Tibial nerve (tissue), 4 donors: ENCODE measurements around the gene APBA3. TPM values are rescaled to one million over a fixed set of nuclear protein-coding genes. Genes with fewer than 3 reads are reported as not detected.

Experiments used
- DNase-seq, 2 donors: peaks; one replicate each; pipeline ENCODE4 v3.0.0-alpha.2; 2019; ENCODE audit warnings: low spot score in 2 of 2
- H3K27ac ChIP-seq, 4 donors: fragments of 200-600 bp; sonication (generic) in 3 of 4; one replicate each; pipeline ENCODE4 v1.5.1; 2017 to 2019; ENCODE audit warnings: mild to moderate bottlenecking in 1 of 4
- H3K27me3 ChIP-seq, 2 donors: fragments of 200-600 bp; sonication (generic) in 1 of 2; one replicate each; pipeline versions ENCODE4 v1.5.1 to v1.6.0; 2017 to 2019
- H3K36me3 ChIP-seq, 3 donors: fragments of 200-600 bp; sonication (generic); one replicate each; pipeline ENCODE4 v1.5.1; 2018 to 2019
- H3K4me1 ChIP-seq, 4 donors: fragments of 200-600 bp; sonication (generic) in 3 of 4; one replicate each; pipeline ENCODE4 v1.5.1; 2017 to 2019
- H3K4me3 ChIP-seq, 4 donors: fragments of 200-600 bp; sonication (generic) in 3 of 4; one replicate each; pipeline ENCODE4 v1.5.1; 2017 to 2019; ENCODE audit warnings: mild to moderate bottlenecking in 1 of 4, moderate library complexity in 1 of 4
- H3K9me3 ChIP-seq, 4 donors: fragments of 200-600 bp; sonication (generic) in 3 of 4; one replicate each; pipeline ENCODE4 v1.5.1; 2017 to 2019
- CTCF ChIP-seq, 5 experiments: fragments of 200-600 bp in 3 of 5; fragments of 450-650 bp in 2 of 5; sonication (generic) in 3 of 5; IDR thresholded peaks; one replicate each; pipeline ENCODE4 v1.5.1; 2016 to 2019; ENCODE audit warnings: antibody characterized with exemption in 5 of 5, mild to moderate bottlenecking in 3 of 5, moderate library complexity in 2 of 5
- EP300 ChIP-seq, 2 donors: sonication (generic); formaldehyde crosslinking; IDR thresholded peaks; one replicate each; pipeline ENCODE4 v1.6.1; 2017; ENCODE audit warnings: antibody characterized with exemption in 2 of 2, mild to moderate bottlenecking in 1 of 2
- POLR2A ChIP-seq, 2 donors: fragments of 450-650 bp; IDR thresholded peaks; one replicate each; pipeline ENCODE4 v1.6.1; 2017; ENCODE audit warnings: antibody characterized with exemption in 2 of 2, mild to moderate bottlenecking in 2 of 2, moderate library complexity in 2 of 2
- WGBS, 2 donors: methylation state at CpG; one replicate each; pipeline ENCODE4 v1.1.5; 2018; 5-methylcytosine and 5-hydroxymethylcytosine counted together
- total RNA-seq, 4 donors: library from RNA; depleted of rRNA; stranded (reverse); fragments of >200 nt; gene quantifications; one replicate each; pipeline ENCODE4 v1.1.0, GENCODE V29; 2016

APBA3 gene
- total RNA-seq, 4 donors from 2014 or later: 21.6 to 51.0 (median 34.7) TPM

DNA sequence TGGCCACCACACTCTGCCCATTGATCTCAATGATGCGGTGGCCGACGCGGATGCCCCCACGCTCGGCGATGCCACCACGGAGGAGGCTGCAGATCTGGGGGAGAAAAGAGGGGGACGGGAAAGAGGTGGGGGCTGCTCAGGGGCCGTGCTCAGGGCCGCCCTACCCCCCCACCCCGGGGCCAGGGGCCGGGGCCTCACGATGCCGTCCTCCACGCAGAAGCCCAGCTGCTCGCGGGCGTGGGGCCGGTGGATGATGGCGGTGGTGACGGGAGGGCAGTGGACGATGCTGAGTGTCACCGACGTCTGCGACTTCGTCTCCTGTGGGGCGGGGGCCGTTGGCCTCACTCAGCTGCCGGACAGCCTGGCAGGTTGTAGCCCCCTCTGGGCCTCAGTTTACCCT lies 10.3 kb downstream of the APBA3 start:
- Histone ChIP-seq H3K4me1 (no peaks in the 10 kb centered on the region), H3K27ac (no peak overlapping the region), H3K9me3 (no peaks in the 10 kb centered on the region), H3K27me3 (peaks cover 0 to 8% of the 10 kb centered on the region in 2 donors), H3K36me3 (peaks cover 2 to 60% (median 12%) of the 10 kb centered on the region in 3 donors), H3K4me3 (no peak overlapping the region)
- no peak for TF ChIP-seq CTCF (IDR thresholded peaks at IDR 0.05)
- no peak for DNase-seq
- WGBS, 2 donors: 89 to 93% methylated on average over 19 to 25 of the region's 30 CpGs

DNA sequence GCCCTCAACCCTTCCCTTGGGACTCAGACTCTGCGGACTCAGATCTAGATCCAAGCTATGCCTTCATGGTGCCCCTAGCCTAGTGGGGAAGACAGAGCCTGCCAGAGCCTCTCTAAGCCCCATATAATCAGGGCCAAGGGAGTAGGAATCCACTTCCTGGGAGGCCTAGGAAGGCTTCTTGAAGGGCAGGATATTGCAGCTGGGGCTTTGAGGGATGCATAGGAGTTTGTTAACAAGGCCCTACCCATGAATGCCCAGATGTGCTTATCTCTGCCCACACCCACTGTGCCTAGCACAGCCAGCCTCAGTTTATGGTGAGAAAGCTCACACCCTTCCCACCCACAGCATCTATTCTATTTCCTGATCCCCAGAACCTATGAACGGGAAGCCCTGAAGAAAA lies 11.3 kb downstream of the APBA3 start:
- 100% methylated on average over 2 of the region's 2 CpGs for WGBS, 2 donors
- peaks cover 2 to 58% (median 12%) of the 10 kb centered on the region in 3 donors for H3K36me3 ChIP-seq
- no peaks in the 10 kb centered on the region for H3K4me1 ChIP-seq
- H3K9me3 ChIP-seq: no peaks in the 10 kb centered on the region
- H3K4me3 ChIP-seq: no peak overlapping the region
- TF ChIP-seq CTCF (IDR thresholded peaks at IDR 0.05) (no peak), POLR2A (IDR thresholded peaks at IDR 0.05) (no peak), EP300 (IDR thresholded peaks at IDR 0.05) (no peak)
- H3K27me3 ChIP-seq: peaks cover 0 to 14% of the 10 kb centered on the region in 2 donors
- no peak for DNase-seq
- no peak overlapping the region for H3K27ac ChIP-seq

DNA sequence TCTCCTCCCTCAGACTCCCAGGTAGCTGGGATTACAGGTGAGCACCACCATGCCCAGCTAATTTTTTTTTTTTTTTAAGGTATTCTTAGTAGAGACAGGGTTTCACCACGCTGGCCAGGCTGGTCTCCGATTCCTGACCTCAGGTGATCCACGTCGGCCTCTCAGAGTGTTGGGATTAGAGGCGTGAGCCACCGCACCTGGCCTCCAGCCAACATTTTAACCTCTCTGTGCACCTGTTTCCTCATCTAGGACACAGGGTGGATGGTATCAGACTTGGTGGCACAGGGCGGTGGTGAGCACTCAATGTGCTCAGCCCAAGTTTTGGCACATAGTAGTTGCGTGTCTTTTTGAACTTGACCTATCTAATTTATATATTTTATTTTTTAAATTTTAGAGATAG lies 12.5 kb downstream of the APBA3 start:
- H3K4me3 ChIP-seq: no peak overlapping the region
- H3K4me1 ChIP-seq: no peaks in the 10 kb centered on the region
- TF ChIP-seq EP300 (IDR thresholded peaks at IDR 0.05) (no peak), POLR2A (IDR thresholded peaks at IDR 0.05) (no peak), CTCF (IDR thresholded peaks at IDR 0.05) (no peak)
- no peak for DNase-seq
- peaks cover 0 to 14% of the 10 kb centered on the region in 2 donors for H3K27me3 ChIP-seq
- 88 to 89% methylated on average over 7 to 8 of the region's 8 CpGs for WGBS, 2 donors
- no peaks in the 10 kb centered on the region for H3K9me3 ChIP-seq
- H3K27ac ChIP-seq: no peak overlapping the region
- peaks cover 2 to 46% (median 12%) of the 10 kb centered on the region in 3 donors for H3K36me3 ChIP-seq

DNA sequence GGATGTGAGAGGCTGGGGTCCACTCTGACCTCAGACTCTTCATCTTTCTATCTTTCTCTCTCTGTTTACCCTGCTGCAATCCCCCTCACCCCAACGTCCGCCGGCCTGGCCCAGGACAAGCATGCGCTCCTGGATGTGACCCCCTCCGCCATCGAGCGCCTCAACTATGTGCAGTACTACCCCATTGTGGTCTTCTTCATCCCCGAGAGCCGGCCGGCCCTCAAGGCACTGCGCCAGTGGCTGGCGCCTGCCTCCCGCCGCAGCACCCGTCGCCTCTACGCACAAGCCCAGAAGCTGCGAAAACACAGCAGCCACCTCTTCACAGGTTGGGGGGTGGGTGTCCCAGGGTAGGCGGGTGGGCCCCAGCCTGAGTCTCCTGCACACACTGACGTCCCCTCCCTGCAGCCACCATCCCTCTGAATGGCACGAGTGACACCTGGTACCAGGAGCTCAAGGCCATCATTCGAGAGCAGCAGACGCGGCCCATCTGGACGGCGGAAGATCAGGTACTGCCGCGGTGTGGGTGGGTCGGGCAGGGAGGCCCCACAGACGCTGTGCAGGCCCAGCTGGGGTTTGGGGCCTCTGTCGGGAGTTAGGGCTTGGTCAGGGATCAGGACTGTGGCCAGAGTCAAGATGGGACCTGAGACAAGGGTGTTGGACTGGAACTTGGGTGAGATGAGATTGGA lies 15.0 kb downstream of the APBA3 start:
- Histone ChIP-seq H3K4me1 (no peaks in the 10 kb centered on the region), H3K9me3 (peaks cover 0 to 4% (median 0%) of the 10 kb centered on the region in 4 donors), H3K27me3 (peaks cover 0 to 14% of the 10 kb centered on the region in 2 donors), H3K36me3 (peaks cover 2 to 21% (median 12%) of the 10 kb centered on the region in 3 donors), H3K27ac (no peak overlapping the region), H3K4me3 (no peak overlapping the region)
- TF ChIP-seq EP300 (IDR thresholded peaks at IDR 0.05) (no peak), CTCF (IDR thresholded peaks at IDR 0.05) (no peak), POLR2A (IDR thresholded peaks at IDR 0.05) (no peak)
- no peak for DNase-seq
- 68 to 80% methylated on average over 27 to 31 of the region's 31 CpGs for WGBS, 2 donors

DNA sequence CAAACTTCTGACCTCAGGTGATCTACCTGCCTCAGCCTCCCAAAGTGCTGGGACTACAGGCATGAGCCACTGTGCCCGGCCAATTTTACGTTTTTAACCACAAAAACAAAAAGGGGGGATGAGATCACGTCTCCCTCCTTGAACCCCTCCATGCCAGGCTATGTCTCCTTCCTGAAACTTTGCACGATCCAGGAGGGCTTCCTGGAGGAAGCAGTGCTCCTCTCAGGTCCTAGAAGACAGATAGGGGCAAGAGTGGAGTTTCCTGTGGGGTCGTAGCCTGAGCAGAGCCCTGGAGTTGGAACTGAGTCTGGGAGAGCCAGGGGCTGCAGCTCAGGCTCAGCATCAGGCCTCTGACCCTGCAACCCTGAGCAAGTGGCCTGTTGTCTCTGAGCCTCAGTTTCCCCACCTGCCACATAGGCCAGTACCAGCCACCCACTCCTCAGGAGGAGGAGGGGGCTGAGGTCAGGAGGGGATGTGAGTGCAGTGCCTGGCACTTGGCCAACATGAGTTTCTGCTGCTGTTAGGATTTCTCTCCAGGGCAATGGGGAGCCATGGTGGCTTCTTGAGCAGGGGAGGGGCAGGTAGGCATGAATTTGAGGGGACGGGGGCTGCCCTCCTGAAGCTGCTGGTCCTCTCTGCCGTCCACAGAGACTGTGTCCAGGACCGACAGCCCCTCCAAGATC lies 16.0 kb downstream of the APBA3 start:
- Histone ChIP-seq H3K4me3 (no peak overlapping the region), H3K4me1 (no peaks in the 10 kb centered on the region), H3K36me3 (peaks cover 0 to 11% (median 9%) of the 10 kb centered on the region in 3 donors), H3K27me3 (peaks cover 0 to 14% of the 10 kb centered on the region in 2 donors), H3K27ac (no peak overlapping the region), H3K9me3 (peaks cover 0 to 4% (median 0%) of the 10 kb centered on the region in 4 donors)
- no peak for TF ChIP-seq CTCF (IDR thresholded peaks at IDR 0.05)
- no peak for TF ChIP-seq POLR2A (IDR thresholded peaks at IDR 0.05)
- TF ChIP-seq EP300 (IDR thresholded peaks at IDR 0.05): no peak
- 66 to 75% methylated on average over 7 to 8 of the region's 8 CpGs for WGBS, 2 donors
- DNase-seq: no peak
